ENCODE results near the gene GPR108. TPM values are rescaled to one million over a fixed set of nuclear protein-coding genes. Genes with fewer than 3 reads are reported as not detected.
"Not testable (repeated sequence)": the region's sequence is repeated elsewhere in the genome, so short reads cannot be mapped to it uniquely, and the experiment has no call there.

GPR108 gene
- total RNA-seq, 1 experiment from 2014 or later, result 62.3 TPM

- DNase-seq (ENCODE audit: low spot score), result no peak
Observed at GRCh38 chr19:6761053-6761676, 23.8 kb upstream of the GPR108 start.

DNA sequence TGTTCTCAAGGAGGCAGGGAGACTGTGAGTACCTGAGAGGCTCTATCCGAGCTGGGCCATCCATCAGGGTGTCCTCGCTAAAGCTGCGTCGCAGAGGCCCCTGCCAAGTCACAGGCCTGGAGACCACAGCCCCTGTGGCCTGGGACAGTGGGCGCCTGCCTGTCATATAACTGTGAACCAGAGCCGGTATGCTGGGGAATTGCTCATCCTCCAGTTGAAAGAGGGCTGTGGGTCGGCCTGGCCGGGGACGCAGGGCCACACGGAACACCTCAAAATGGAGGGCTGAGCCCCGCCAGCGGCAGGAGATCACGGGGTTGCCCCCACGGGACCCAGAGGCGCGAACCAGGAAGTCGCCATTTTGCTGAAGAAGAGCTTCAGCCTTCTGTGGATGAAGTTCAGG is 23.2 kb upstream of the GPR108 start:
- DNase-seq (ENCODE audit: low spot score), result no peak

- no peak for DNase-seq (ENCODE audit: low spot score)
Observed at GRCh38 chr19:6754653-6755463, 17.5 kb upstream of the GPR108 start.

- DNase-seq (ENCODE audit: low spot score), result no peak
Observed at GRCh38 chr19:6754136-6754535, 16.8 kb upstream of the GPR108 start.

- DNase-seq (ENCODE audit: low spot score), result no peak
Observed at GRCh38 chr19:6753178-6754031, 16.0 kb upstream of the GPR108 start.

DNA sequence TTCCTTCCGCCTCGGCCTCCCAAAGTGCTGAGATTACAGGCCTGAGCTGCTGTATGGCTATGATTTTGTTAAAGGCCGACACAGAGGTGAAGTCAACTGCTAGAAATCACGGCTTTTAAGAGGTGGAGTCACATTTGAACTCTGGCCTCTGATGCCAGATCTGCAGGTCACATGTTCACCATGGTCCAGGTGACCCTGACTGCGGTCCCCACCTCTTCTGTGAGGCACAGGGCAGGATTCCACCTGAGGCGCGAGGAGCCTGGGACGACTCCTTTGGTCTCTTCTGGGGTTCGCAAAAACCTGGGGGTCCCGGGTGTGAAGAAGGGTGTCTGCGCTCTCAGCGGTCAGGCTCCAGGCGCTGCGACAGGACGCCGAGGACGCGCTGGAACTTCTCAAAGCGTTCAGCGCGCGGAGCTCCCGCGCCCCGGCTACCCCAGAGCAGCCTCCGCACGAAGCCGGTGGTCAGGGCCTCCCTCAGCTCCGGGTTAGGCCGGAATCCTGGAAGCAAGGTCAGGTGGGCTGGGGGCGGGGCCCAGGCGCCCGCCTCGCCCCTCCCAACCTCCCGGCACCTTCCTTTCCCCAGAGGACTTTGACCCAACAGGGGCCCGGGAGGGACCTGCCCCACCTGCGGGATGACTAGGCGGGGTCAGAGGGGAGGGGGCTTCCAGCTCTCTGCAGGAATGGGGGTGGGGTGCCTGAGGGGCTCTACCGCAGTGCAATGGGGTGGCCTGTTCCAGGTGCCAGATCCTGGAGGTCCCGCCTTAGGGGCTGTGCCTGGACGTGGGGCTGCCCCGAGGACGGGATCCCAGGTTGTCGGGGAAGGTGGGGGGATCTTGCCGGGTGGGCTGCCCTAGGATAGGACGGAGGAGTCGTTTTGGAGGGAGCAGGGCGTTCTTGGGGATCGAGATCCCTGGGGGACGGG is 15.1 kb upstream of the GPR108 start:
- DNase-seq (ENCODE audit: low spot score), result no peak

DNA sequence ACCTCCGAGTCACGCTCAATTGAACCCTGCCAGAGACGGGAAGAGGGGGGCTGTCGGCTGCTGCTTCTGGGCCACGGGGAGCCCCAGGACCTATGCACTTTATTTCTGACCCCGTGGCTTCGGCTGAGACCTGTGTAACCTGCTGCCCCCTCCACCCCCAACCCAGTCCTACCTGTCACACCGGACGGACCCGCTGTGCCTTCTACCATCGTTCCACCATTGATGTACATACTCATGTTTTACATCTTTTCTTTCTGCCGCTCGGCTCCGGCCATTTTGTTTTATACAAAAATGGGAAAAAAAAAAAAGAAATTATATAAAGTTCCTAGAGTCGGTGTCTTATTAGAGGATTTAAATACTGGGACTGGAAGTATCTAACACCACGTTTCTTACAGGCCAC is 13.8 kb upstream of the GPR108 start:
- no peak for DNase-seq (ENCODE audit: low spot score)

DNA sequence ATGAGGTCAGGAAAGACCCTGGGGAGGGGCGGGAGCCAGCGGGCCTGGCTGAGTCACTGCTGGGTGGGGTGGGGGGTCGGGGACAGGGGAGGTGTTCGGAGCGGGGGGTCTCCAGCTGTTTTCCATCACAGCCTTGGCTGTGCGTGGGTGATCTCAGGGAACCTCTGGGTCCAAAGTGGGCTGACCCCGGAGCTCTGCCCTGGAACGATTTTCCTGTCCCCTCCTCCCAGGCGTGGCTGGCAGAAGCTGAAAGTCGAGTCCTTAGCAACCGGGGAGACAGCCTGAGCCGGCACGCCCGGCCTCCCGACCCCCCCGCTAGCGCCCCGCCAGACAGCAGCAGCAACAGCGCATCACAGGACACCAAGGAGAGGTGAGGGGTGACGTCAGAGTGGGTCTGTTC is 12.7 kb upstream of the GPR108 start:
- no peak for DNase-seq (ENCODE audit: low spot score)

- DNase-seq (ENCODE audit: low spot score), result not testable (repeated sequence)
Observed at GRCh38 chr19:6748543-6748942, 11.2 kb upstream of the GPR108 start.

GRCh38 chr19:6745965-6746364 is 8.6 kb upstream of the GPR108 start:
- DNase-seq (ENCODE audit: low spot score), result no peak

GRCh38 chr19:6744381-6745301 is 7.3 kb upstream of the GPR108 start:
- peak; percentile 89 for DNase-seq (ENCODE audit: low spot score)

DNA sequence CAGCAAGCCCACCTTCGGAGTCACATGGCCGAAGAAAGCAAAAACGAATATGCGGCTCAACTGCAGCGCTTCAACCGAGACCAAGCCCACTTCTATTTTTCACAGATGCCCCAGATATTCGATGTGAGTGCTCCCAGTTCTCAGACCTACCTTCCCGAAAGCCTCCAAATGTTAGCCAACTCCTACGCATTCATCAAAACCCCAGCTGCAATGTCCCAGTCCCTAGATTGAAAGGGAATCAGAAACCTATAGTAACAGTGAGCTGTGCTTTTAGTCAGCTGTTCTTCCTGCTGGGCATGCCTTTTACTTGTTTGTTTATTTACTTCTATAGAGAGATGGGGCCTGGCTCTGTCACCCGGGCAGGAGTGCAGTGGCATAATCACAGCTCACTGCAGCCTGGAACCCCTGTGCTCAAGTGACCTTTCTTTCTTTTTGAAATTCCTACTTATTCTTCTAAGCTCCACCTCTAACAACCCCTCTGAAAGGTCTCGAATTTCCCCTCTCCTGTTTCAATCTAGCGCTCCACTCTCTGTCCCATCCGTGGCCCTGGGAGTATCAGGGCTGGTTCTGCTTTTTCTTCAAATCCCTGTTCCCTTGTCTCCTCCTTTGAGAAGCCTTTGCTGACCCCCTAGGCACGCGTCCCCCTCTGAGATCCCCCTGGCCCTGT is 6.5 kb upstream of the GPR108 start:
- no peak for DNase-seq (ENCODE audit: low spot score)

GRCh38 chr19:6743066-6743465 is 5.7 kb upstream of the GPR108 start:
- no peak for DNase-seq (ENCODE audit: low spot score)

DNA sequence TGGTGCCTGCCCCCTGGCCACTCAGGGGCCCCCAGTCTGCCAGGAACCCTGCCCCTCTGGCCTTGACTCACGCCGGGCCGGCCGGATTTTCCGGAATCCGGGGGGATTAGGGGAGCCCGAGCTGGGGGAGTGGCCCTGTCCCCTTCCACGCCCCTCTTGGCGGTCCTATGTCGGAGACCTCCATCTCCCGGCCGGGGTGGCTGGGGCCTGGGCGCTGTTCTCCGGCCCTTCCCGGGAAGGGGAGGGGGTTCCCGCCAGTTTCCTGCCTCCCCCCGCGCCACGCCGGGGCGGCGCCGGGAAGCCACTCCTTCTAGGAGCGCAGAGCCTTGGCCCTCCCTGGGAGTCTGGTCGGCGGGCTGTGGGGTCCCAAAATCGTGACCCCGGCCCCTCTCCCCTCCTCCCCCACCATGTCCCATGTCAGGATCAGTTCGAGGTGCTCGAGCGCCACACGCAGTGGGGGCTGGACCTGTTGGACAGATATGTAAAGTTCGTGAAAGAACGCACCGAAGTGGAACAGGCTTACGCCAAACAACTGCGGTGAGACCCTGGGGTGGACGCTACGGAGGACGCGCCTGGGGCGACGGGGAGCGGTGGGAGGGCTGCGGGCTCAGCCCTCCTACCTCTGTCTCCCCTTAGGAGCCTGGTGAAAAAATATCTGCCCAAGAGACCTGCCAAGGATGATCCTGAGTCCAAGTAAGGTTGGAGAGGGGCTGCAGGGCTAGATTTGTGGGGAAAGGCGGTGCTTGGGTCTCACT is 3.4 kb upstream of the GPR108 start:
- no peak for DNase-seq (ENCODE audit: low spot score)

- DNase-seq (ENCODE audit: low spot score), result no peak
Observed at GRCh38 chr19:6739883-6740588, 2.7 kb upstream of the GPR108 start.

DNA sequence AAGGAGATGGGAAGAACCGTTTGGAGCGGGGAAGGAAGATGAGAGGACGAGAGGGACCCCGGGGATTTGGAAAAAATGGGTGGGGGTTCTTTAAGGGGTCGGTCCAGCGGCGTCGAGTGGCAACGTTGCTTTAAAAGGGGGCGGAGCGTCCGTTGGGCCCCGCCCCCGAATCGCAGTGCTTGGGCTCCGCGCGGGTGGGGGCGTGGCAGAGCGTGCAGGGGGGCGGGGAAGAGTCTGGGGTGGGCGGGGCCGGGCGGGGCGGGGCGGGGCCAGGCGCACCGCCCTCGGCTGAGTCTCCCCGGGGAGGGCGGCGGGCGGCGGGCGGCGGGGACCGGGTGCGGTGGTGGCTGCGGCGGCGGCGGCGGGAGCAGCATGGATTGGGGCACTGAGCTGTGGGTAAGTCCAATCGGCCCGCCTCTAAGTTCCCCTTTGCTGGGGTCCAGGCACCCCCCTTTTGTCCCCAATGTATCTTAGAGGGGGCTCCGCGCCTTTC is 2.1 kb upstream of the GPR108 start, which contains the start of gene TRIP10:
TRIP10 (plus strand) TSS at position 291 of the 493 bp plus-strand sequence; CDS start at position 373, 82 bp downstream.
- peak; percentile 56 for DNase-seq (ENCODE audit: low spot score)

DNA sequence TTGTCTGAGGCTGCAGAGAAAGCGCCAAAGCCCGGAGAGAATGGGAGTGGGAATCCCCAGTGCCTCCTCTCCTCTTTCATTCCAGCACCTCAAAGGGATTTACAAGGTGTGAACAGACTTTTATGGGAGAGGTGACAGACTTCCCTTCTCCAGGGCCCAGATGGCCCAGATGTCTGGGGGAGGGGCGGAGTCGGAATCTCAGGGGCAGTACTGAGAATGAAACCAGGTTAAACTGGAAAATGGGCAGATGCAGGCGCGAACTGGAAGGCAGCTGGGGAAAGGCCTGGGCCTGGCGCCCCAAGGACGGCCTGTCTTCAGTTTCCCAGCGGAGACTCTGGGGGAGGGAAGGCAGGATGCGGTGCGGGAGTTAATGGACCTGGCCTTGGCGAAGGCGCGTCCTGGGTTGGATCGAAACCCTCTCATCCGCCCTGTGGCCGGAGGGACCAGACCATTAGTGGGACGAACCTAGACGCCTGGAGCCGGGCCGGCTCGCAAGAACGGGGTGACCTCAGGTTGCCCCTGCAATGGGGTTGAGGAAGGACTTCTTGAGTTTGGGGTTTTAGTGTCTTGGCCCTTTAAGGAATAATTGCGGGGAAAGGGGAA is 1.5 kb upstream of the GPR108 start:
- no peak for DNase-seq (ENCODE audit: low spot score)

All from A172 (cell line).